ENCODE results near the gene ATP5F1B. TPM values are rescaled to one million over a fixed set of nuclear protein-coding genes. Genes with fewer than 3 reads are reported as not detected.

ATP5F1B gene
- total RNA-seq, result 3,152 TPM
- long read RNA-seq, transcript ATP5F1B-201 (10 exons, 1,839 nt), result major isoform, 1,089 of 1,174 reads
- long read RNA-seq, transcript ATP5F1B-208 (2 exons, 457 nt), result minor isoform, 7 of 1,174 reads
- long read RNA-seq, partial matches to known transcripts, result 52 of 1,174 reads
- long read RNA-seq, other reads (novel, unspliced or antisense), result 26 of 1,174 reads

GRCh38 chr12:56645717-56646446 is at the start of gene ATP5F1B:
Gene ATP5F1B (minus strand): TSS chr12:56645984. CDS start chr12:56645963, 21 bp downstream.
- intact Hi-C loops (cut with DNase I), result loop anchor here (1.0 to 5.0 kb wide), 2 partner anchors 41 to 79 kb away; partner anchors contain the start of genes NACA and PTGES3
- ATAC-seq (peak; percentile 98), DNase-seq (ENCODE audit: missing footprints) (peak; percentile 97)

DNA sequence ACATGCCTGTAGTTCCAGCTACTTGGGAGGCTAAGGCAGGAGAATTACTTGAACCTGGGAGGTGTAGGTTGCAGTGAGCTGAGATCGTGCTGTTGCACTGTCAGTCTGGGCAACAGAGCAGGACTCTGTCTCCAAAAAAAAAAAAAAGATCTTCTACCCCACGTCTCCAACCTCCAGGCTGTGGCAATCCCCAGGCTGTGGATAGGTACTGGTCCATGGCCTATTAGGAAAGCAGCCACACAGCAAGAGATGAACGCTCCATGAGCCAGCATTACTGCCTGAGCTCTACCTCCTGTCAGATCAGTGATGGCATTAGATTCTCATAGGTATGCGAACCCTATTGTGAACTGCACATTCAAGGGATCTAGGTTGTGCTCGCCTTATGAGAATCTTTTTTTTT is 48.4 kb upstream of the ATP5F1B start:
- no peak for ATAC-seq
- intact Hi-C loops (cut with DNase I), result no loop called here
- DNase-seq (ENCODE audit: missing footprints), result no peak

DNA sequence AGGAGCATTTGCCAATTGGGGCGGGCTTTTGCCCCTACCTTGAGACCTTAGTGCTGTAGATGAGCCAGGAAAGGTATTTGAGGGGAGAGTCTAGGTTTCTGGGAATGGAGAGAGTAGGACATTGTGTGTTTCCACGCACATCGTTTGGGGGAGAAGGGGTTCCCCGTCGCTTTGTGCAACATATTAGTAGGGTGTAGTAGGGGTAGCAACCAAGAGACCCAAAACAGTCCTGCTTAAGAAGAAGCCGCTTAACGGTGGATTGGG is 43.0 kb upstream of the ATP5F1B start:
- DNase-seq (ENCODE audit: missing footprints) (no peak), ATAC-seq (no peak)
- intact Hi-C loops (cut with DNase I), result loop anchor here (2.0 to 5.0 kb wide), 2 partner anchors 36 to 41 kb away; partner anchors contain the start of genes ATP5F1B and NACA

- ATAC-seq, result peak; percentile 96
- intact Hi-C loops (cut with DNase I), result loop anchor here (2.0 to 5.0 kb wide), 2 partner anchors 37 to 41 kb away; partner anchors contain the start of genes ATP5F1B and NACA
- peak; percentile 99 for DNase-seq (ENCODE audit: missing footprints)
Measured at GRCh38 chr12:56688129-56688845, 42.5 kb upstream of the ATP5F1B start, which contains the start of gene PTGES3. Gene PTGES3 (minus strand): TSS chr12:56688284. CDS start chr12:56687999, 285 bp downstream.

DNA sequence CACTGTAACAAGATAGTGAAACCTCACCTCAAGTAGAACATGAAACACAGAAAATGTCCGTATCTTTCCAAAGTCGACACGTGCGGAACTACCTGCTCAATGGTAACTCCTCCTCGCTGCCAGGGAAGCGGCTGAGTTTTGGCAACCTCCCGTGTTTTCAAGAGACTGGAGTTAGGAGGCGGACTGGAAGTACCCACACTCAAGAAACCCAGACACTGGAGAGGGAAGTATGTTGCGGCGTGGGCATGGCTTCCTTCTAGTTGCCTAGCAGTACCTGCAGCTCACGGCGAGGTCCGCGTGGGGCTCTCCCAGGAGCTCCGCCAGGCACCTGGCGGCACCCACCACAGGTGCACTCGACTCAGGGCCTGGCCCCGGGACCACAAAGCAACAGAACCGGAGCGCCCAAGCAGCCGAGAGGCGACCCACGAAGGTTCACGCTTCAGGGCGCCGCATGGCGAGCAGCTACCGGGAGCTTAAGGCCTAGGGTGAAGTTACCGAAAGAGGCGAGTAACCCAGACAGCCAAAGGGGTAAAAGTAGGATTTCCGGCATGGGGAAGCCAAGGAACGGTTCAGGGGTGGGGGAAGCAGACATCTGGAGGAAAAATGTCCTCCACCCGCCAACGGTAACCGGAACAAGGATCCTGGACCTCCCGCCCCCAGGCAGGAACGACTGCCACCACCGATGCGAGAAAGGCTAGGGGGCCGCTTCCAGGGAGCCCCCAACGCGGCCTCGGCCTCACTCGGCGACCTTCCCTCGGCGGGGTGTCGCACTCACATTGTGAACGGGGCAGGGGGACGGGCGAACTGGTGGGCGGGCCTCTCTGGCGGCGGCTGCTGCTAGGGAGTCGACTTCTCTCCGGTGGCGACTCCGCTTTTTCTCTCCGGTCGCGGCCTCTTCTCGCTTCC is 41.7 kb upstream of the ATP5F1B start:
- intact Hi-C loops (cut with DNase I), result loop anchor here (2.0 to 5.0 kb wide), 2 partner anchors 37 to 40 kb away; partner anchors contain the start of genes ATP5F1B and NACA
- DNase-seq (ENCODE audit: missing footprints), result peak; percentile 81
- peak; percentile 55 for ATAC-seq

DNA sequence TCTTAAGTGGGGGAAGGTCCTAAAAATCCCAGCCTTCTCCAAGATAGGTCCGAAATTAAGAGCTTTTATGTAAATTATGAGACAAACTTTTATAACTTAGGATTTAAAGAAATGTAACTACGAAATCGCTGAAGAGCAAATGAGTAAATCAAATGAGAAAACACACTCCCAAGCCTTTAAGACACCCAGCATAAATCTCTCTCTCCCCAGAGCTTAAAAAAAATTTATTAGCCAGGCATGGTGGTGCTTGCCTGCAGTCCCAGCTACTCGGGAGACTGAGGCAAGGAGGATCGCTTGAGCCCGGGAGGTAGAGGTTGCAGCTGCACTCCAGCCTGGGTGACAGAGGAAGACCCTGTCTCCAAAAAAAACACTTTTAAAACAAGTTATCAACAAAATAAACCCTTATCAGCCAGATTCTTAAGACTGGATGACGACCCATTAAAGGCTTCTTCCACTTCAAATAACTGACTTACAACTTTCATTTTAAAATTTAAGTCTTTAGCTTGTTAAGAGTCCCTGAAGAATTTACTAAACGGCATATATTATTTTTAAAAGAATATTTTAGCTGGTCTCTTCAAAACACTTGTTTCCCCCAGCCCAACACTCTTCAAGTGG is 39.1 kb upstream of the ATP5F1B start:
- intact Hi-C loops (cut with DNase I), result loop anchor here (5.0 kb wide), 1 partner anchor 38 kb away; the partner anchor contains the start of gene ATP5F1B
- DNase-seq (ENCODE audit: missing footprints) (no peak), ATAC-seq (no peak)

GRCh38 chr12:56682323-56682722 is 36.5 kb upstream of the ATP5F1B start:
- intact Hi-C loops (cut with DNase I), result no loop called here
- ATAC-seq, result no peak

DNA sequence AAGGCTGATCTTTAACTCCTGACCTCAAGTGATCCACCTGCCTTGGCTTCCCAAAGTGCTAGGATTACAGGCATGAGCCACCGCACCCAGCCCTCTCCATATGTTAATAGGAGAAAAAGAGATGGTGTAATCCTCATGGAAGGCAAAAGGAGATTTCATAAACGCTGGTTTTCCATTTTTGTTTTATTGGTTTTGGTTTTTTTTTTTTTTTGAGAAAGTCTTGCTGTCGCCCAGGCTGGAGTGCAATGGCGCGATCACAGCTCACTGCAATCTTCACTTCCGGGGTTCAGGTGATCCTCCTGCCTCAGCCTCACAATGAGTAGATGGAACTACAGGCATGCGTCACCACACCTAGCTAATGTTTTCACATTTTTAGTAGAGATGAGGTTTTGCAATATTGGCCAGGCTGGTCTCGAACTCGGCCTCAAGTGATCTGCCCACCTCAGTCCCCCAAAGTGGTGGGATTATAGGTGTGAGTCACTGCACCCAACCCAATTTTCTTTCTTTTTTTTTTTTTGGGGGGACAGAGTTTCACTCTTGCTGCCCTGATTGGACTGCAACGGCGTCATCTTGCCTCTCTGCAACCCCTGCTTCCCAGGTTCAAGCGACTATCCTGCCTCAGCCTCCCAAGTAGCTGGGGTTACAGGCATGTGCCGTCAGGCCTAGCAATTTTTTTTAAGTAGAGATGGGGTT is 34.2 kb upstream of the ATP5F1B start:
- DNase-seq (ENCODE audit: missing footprints) (no peak), ATAC-seq (no peak)
- intact Hi-C loops (cut with DNase I), result no loop called here

More at GRCh38 chr12:56682323-56682722, 36.5 kb upstream of the ATP5F1B start:
- no peak for DNase-seq (ENCODE audit: missing footprints)

GRCh38 chr12:56678852-56679251 is 33.1 kb upstream of the ATP5F1B start:
- no peak for ATAC-seq
- no peak for DNase-seq (ENCODE audit: missing footprints)
- intact Hi-C loops (cut with DNase I), result no loop called here

- no peak for ATAC-seq
- intact Hi-C loops (cut with DNase I), result no loop called here
- no peak for DNase-seq (ENCODE audit: missing footprints)
Measured at GRCh38 chr12:56677680-56678079, 31.9 kb upstream of the ATP5F1B start.

- intact Hi-C loops (cut with DNase I), result no loop called here
- ATAC-seq, result no peak
Measured at GRCh38 chr12:56676851-56677580, 31.2 kb upstream of the ATP5F1B start.

GRCh38 chr12:56671608-56672007 is 25.8 kb upstream of the ATP5F1B start:
- no peak for ATAC-seq
- no peak for DNase-seq (ENCODE audit: missing footprints)
- intact Hi-C loops (cut with DNase I), result no loop called here

More at GRCh38 chr12:56676851-56677580, 31.2 kb upstream of the ATP5F1B start:
- DNase-seq (ENCODE audit: missing footprints), result no peak

- DNase-seq (ENCODE audit: missing footprints) (no peak), ATAC-seq (no peak)
- intact Hi-C loops (cut with DNase I), result no loop called here
Measured at GRCh38 chr12:56670836-56671235, 25.1 kb upstream of the ATP5F1B start.

DNA sequence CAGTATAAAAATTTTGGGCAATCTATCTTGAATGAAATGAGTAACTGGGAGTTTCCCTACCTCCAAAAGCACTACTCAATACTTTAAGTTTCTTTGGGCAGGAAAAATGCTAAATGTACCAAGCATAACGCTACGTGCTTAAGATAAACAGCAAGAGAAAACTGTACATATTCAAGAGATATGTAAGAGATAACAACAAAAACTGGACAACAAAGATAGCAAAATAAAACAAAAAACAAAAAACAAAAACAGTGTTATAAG is 22.3 kb upstream of the ATP5F1B start:
- intact Hi-C loops (cut with DNase I), result no loop called here
- no peak for DNase-seq (ENCODE audit: missing footprints)
- ATAC-seq, result no peak

DNA sequence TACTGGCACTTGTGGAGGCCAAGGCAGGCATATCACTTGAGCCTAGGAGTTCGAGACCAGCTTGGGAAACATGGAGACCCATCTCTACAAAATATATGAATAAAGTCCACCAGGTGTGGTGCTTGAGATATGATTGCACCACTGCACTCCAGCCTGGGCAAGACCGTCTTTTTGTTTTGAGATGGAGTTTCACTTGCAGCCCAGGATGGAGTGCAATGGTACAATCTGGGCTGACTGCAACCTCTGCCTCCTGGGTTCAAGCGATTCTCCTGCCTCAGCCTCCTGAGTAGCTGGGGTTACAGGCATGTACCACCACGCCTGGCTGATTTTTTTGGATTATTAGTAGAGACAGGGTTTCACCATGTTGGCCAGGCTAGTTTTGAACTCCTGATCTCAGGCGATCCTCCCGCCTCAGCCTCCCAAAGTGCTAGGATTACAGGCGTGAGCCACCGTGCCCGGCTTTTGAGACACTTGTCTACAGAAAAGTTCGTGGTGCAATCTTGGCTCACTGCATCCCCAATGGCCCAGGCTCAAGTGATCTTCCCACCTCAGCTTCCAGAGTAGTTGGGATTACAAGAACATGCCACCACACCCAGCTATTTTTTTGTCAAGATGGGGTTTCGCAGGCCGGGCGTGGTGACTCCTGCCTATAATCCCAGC is 16.3 kb upstream of the ATP5F1B start:
- no peak for ATAC-seq
- no peak for DNase-seq (ENCODE audit: missing footprints)
- intact Hi-C loops (cut with DNase I), result no loop called here

GRCh38 chr12:56661560-56661959 is 15.8 kb upstream of the ATP5F1B start:
- no peak for DNase-seq (ENCODE audit: missing footprints)
- intact Hi-C loops (cut with DNase I), result no loop called here
- ATAC-seq, result no peak

GRCh38 chr12:56658921-56659320 is 13.1 kb upstream of the ATP5F1B start:
- intact Hi-C loops (cut with DNase I), result no loop called here
- ATAC-seq, result no peak
- DNase-seq (ENCODE audit: missing footprints), result no peak

Measured in Right ventricle myocardium inferior (tissue), 1 donor.